HepG2 (cell line): ENCODE measurements around the gene INSR. TPM values are rescaled to one million over a fixed set of nuclear protein-coding genes. Genes with fewer than 3 reads are reported as not detected.

Experiments
- ARID3A ChIP-seq: IDR thresholded peaks from 2 replicates; pipeline ENCODE4 v1.6.1; 2012; ENCODE audit warnings: low read depth, low read length, improper control_type of control experiment
- EHMT2 ChIP-seq: fragments of 200-600 bp; sonication (generic); IDR thresholded peaks from 2 replicates; pipeline ENCODE4 v1.7.0; 2017; ENCODE audit warnings: antibody characterized with exemption, low read depth, low read length, borderline replicate concordance
- GATAD2A ChIP-seq: IDR thresholded peaks from 2 replicates; pipeline ENCODE4 v1.6.1; 2016
- HOXA3 ChIP-seq: sonication (generic); formaldehyde crosslinking; IDR thresholded peaks from 2 replicates; pipeline ENCODE4 v1.5.0; 2020; ENCODE audit warnings: missing genetic modification reagents
- MAFK ChIP-seq, 2 experiments: IDR thresholded peaks in 1 of 2; conservative IDR thresholded peaks in 1 of 2; 2 replicates each; pipeline ENCODE4 v1.6.1; 2011; ENCODE audit warnings: improper control_type of control experiment in 2 of 2, low read length in 2 of 2
- MLX ChIP-seq: IDR thresholded peaks from 2 replicates; pipeline ENCODE4 v1.6.1; 2016
- NCOA5 ChIP-seq: sonication (generic); formaldehyde crosslinking; IDR thresholded peaks from 2 replicates; pipeline ENCODE4 v1.4.0; 2020; ENCODE audit warnings: missing genetic modification reagents
- NR2F2 ChIP-seq: IDR thresholded peaks from 2 replicates; pipeline ENCODE4 v1.6.1; 2012; ENCODE audit warnings: low read depth, inconsistent platforms, borderline replicate concordance
- PAXIP1 ChIP-seq: sonication (generic); formaldehyde crosslinking; conservative IDR thresholded peaks from 2 replicates; pipeline ENCODE4 v1.4.0; 2020; ENCODE audit warnings: mild to moderate bottlenecking, missing genetic modification reagents, moderate library complexity
- POGK ChIP-seq: sonication (generic); formaldehyde crosslinking; conservative IDR thresholded peaks from 2 replicates; pipeline ENCODE4 v1.8.0; 2022; ENCODE audit warnings: mild to moderate bottlenecking, moderate library complexity, missing genetic modification reagents
- POLR2AphosphoS5 ChIP-seq: IDR thresholded peaks from 2 replicates; pipeline ENCODE4 v1.6.1; 2012; ENCODE audit warnings: low read depth, low read length
- SALL1 ChIP-seq: sonication (generic); formaldehyde crosslinking; IDR thresholded peaks from 2 replicates; pipeline ENCODE4 v1.8.0; 2022; ENCODE audit warnings: mild to moderate bottlenecking, missing genetic modification reagents
- TEAD3 ChIP-seq: optimal IDR thresholded peaks from 2 replicates; pipeline ENCODE3; 2016; ENCODE audit warnings: borderline replicate concordance
- ZBTB7A ChIP-seq: sonication (generic); formaldehyde crosslinking; IDR thresholded peaks from 2 replicates; pipeline ENCODE4 v1.8.0; 2022; ENCODE audit warnings: mild to moderate bottlenecking, missing genetic modification reagents
- ZNF292 ChIP-seq: sonication (generic); formaldehyde crosslinking; IDR thresholded peaks from 2 replicates; pipeline ENCODE4 v1.8.1; 2022; ENCODE audit warnings: mild to moderate bottlenecking, low read depth, missing genetic modification reagents, borderline replicate concordance
- polyA plus RNA-seq, 8 experiments: library from polyadenylated mRNA; depleted of rRNA in 3 of 8; stranded (reverse) in 7 of 8; unstranded in 1 of 8; fragments of >200 nt; fragmentation: Illumina TruSeq in 4 of 8; extraction: Trizol in 4 of 8; gene quantifications; 2 replicates each; pipeline versions ENCODE4 v1.2.1 to v1.2.3, GENCODE V29; 2011 to 2016; ENCODE audit warnings: low read depth in 4 of 8, missing spikeins in 1 of 8, mixed read lengths in 1 of 8; ENCODE audit not compliant: insufficient read depth in 1 of 8
- total RNA-seq, 5 experiments: library from RNA; depleted of rRNA; stranded (reverse); fragments of >200 nt; fragmentation: Illumina TruSeq; extraction: Trizol; gene quantifications; 2 replicates each; pipeline ENCODE4 v1.2.3, GENCODE V29; 2016; ENCODE audit warnings: low read depth in 1 of 5
- TF ChIP-seq, protein P1 (sequence below): sonication (generic); formaldehyde crosslinking; IDR thresholded peaks from 2 replicates; pipeline ENCODE4 v1.5.0; 2020; ENCODE audit warnings: mild to moderate bottlenecking, missing genetic modification reagents, borderline replicate concordance
- TF ChIP-seq, protein P2 (sequence below): sonication (generic); formaldehyde crosslinking; IDR thresholded peaks from 2 replicates; pipeline ENCODE4 v1.8.0; 2022; ENCODE audit warnings: missing genetic modification reagents, mild to moderate bottlenecking, borderline replicate concordance

The INSR gene
- total and polyA plus RNA-seq, 2 of the 13 experiments (the other 11 are each of a cell fraction or from before 2014, with no cell fraction given): 24.2 to 29.8 TPM

DNA sequence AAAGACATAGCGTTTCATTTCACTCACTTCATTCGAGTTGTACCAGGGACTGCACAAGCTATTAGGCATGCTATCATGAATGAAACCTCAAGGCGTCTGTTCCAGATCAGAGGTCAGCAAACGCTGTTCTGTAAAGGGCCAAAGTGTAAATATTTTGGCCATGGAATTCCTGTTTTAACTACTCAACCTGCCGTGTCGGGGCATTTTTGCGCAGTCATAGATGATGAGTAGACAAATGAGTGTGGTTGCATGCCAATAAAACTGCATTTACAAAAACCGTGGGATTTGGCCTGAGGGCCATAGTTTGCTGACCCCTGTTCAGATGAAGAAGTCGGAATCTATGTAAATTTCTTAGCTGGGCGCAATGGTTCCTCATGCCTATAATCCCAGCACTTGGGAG is 6.5 kb downstream of the INSR start (continued):
- TF ChIP-seq ARID3A: no peak
- TF ChIP-seq NCOA5 (CRISPR knock-in tag): no peak
- TF ChIP-seq MAFK (conservative IDR thresholded peaks at IDR 0.05 in 1 of 2, IDR thresholded peaks at IDR 0.05 in 1 of 2; ENCODE audit: low read length in 2 of 2): peak; percentile 59 to 67
- peak; percentile 45; the same call in 1 of the 2 replicates for TF ChIP-seq NR2F2
- TF ChIP-seq, protein P1, sequence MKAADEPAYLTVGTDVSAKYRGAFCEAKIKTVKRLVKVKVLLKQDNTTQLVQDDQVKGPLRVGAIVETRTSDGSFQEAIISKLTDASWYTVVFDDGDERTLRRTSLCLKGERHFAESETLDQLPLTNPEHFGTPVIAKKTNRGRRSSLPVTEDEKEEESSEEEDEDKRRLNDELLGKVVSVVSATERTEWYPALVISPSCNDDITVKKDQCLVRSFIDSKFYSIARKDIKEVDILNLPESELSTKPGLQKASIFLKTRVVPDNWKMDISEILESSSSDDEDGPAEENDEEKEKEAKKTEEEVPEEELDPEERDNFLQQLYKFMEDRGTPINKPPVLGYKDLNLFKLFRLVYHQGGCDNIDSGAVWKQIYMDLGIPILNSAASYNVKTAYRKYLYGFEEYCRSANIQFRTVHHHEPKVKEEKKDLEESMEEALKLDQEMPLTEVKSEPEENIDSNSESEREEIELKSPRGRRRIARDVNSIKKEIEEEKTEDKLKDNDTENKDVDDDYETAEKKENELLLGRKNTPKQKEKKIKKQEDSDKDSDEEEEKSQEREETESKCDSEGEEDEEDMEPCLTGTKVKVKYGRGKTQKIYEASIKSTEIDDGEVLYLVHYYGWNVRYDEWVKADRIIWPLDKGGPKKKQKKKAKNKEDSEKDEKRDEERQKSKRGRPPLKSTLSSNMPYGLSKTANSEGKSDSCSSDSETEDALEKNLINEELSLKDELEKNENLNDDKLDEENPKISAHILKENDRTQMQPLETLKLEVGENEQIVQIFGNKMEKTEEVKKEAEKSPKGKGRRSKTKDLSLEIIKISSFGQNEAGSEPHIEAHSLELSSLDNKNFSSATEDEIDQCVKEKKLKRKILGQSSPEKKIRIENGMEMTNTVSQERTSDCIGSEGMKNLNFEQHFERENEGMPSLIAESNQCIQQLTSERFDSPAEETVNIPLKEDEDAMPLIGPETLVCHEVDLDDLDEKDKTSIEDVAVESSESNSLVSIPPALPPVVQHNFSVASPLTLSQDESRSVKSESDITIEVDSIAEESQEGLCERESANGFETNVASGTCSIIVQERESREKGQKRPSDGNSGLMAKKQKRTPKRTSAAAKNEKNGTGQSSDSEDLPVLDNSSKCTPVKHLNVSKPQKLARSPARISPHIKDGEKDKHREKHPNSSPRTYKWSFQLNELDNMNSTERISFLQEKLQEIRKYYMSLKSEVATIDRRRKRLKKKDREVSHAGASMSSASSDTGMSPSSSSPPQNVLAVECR (CRISPR knock-in tag): 0 out of 2 replicates have a peak, but pooled peaks have one; percentile 17
- peak; percentile 32; the same call in 1 of the 2 replicates for TF ChIP-seq SALL1
- TF ChIP-seq HOXA3 (CRISPR knock-in tag): no peak
- TF ChIP-seq EHMT2: no peak
- no peak for TF ChIP-seq GATAD2A
- peak; percentile 30; the same call in 1 of the 2 replicates for TF ChIP-seq ZNF292
- peak; percentile 63 for TF ChIP-seq TEAD3 (CRISPR knock-in tag)
- TF ChIP-seq ZBTB7A (CRISPR knock-in tag): no peak
- 0 out of 2 replicates have a peak, but pooled peaks have one; percentile 22 for TF ChIP-seq PAXIP1 (CRISPR knock-in tag)
- TF ChIP-seq, protein P2, sequence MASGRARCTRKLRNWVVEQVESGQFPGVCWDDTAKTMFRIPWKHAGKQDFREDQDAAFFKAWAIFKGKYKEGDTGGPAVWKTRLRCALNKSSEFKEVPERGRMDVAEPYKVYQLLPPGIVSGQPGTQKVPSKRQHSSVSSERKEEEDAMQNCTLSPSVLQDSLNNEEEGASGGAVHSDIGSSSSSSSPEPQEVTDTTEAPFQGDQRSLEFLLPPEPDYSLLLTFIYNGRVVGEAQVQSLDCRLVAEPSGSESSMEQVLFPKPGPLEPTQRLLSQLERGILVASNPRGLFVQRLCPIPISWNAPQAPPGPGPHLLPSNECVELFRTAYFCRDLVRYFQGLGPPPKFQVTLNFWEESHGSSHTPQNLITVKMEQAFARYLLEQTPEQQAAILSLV (CRISPR knock-in tag): no peak
- no peak for TF ChIP-seq POGK
- TF ChIP-seq MLX (CRISPR knock-in tag): no peak
- TF ChIP-seq POLR2AphosphoS5: no peak
